Gastroesophageal sphincter (tissue), 4 donors: Measurements from ENCODE around the gene PNKP. TPM values are rescaled to one million over a fixed set of nuclear protein-coding genes. Genes with fewer than 3 reads are reported as not detected.

Experiments
- ATAC-seq: fragments of 150-250 bp; one replicate; pipeline ENCODE4 v1.9.1; 2016; ENCODE audit warnings: mild to moderate bottlenecking, moderate library complexity
- H3K27ac ChIP-seq, 4 donors: fragments of 200-600 bp; sonication (generic) in 3 of 4; 1 replicate in 3 of 4; 2 replicates in 1 of 4; pipeline ENCODE4 v1.5.1; 2016 to 2019
- H3K27me3 ChIP-seq: fragments of 200-600 bp; sonication (generic); one replicate; pipeline ENCODE4 v1.5.1; 2019
- H3K36me3 ChIP-seq, 2 donors: fragments of 200-600 bp; sonication (generic); one replicate each; pipeline ENCODE4 v1.5.1; 2019; ENCODE audit warnings: control low read depth in 1 of 2
- H3K4me1 ChIP-seq, 3 donors: fragments of 200-600 bp; sonication (generic); 1 replicate in 2 of 3; 2 replicates in 1 of 3; pipeline ENCODE4 v1.5.1; 2016 to 2019; ENCODE audit warnings: control low read depth in 2 of 3
- H3K4me3 ChIP-seq, 2 donors: fragments of 200-600 bp; sonication (generic); one replicate each; pipeline ENCODE4 v1.5.1; 2019; ENCODE audit warnings: mild to moderate bottlenecking in 1 of 2, moderate library complexity in 1 of 2
- H3K9me3 ChIP-seq, 3 donors: fragments of 200-600 bp; sonication (generic); one replicate each; pipeline ENCODE4 v1.5.1; 2017 to 2019; ENCODE audit warnings: control low read depth in 2 of 3
- EP300 ChIP-seq: sonication (generic); formaldehyde crosslinking; IDR thresholded peaks from one replicate; pipeline ENCODE4 v1.6.1; 2017; ENCODE audit warnings: antibody characterized with exemption, mild to moderate bottlenecking
- POLR2A ChIP-seq, 2 donors: fragments of 450-650 bp; IDR thresholded peaks; one replicate each; pipeline ENCODE4 v1.6.1; 2017; ENCODE audit warnings: antibody characterized with exemption in 2 of 2, mild to moderate bottlenecking in 2 of 2, moderate library complexity in 1 of 2
- POLR2AphosphoS5 ChIP-seq: sonication (generic); formaldehyde crosslinking; IDR thresholded peaks from one replicate; pipeline ENCODE4 v1.6.1; 2017; ENCODE audit warnings: antibody characterized with exemption
- WGBS, 2 donors: methylation state at CpG; one replicate each; pipeline ENCODE4 v1.1.5; 2018; ENCODE audit warnings: low coverage in 1 of 2; 5-methylcytosine and 5-hydroxymethylcytosine counted together
- total RNA-seq, 4 donors: library from RNA; depleted of rRNA; stranded (reverse); fragments of >200 nt; gene quantifications; one replicate each; pipeline ENCODE4 v1.1.0, GENCODE V29; 2016
- TF ChIP-seq, protein P1 (sequence below), 4 experiments: fragments of 200-600 bp in 2 of 4; fragments of 450-650 bp in 2 of 4; sonication (generic) in 1 of 4; IDR thresholded peaks; one replicate each; pipeline ENCODE4 v1.5.1; 2017 to 2019; ENCODE audit warnings: antibody characterized with exemption in 4 of 4, mild to moderate bottlenecking in 2 of 4, moderate library complexity in 2 of 4

PNKP gene
- total RNA-seq, 4 donors from 2014 or later: 12.5 to 64.3 (median 29.4) TPM

- Histone ChIP-seq H3K4me3 (no peak overlapping the region), H3K36me3 (no peaks in the 10 kb centered on the region), H3K27ac (no peak overlapping the region), H3K9me3 (no peaks in the 10 kb centered on the region), H3K4me1 (peaks cover 0 to 21% (median 11%) of the 10 kb centered on the region in 3 donors), H3K27me3 (no peaks in the 10 kb centered on the region)
- ATAC-seq: no peak
- 85 to 100% methylated on average over 5 to 7 of the region's 10 CpGs for WGBS, 2 donors
- TF ChIP-seq, protein P1, sequence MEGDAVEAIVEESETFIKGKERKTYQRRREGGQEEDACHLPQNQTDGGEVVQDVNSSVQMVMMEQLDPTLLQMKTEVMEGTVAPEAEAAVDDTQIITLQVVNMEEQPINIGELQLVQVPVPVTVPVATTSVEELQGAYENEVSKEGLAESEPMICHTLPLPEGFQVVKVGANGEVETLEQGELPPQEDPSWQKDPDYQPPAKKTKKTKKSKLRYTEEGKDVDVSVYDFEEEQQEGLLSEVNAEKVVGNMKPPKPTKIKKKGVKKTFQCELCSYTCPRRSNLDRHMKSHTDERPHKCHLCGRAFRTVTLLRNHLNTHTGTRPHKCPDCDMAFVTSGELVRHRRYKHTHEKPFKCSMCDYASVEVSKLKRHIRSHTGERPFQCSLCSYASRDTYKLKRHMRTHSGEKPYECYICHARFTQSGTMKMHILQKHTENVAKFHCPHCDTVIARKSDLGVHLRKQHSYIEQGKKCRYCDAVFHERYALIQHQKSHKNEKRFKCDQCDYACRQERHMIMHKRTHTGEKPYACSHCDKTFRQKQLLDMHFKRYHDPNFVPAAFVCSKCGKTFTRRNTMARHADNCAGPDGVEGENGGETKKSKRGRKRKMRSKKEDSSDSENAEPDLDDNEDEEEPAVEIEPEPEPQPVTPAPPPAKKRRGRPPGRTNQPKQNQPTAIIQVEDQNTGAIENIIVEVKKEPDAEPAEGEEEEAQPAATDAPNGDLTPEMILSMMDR (IDR thresholded peaks at IDR 0.05): no peak
- no peak for TF ChIP-seq EP300
- TF ChIP-seq POLR2AphosphoS5: no peak
- no peak for TF ChIP-seq POLR2A (IDR thresholded peaks at IDR 0.05)
Measured at GRCh38 chr19:49847731-49848696, 19.4 kb downstream of the PNKP start.

- Histone ChIP-seq H3K4me1 (peaks cover 0 to 7% (median 0%) of the 10 kb centered on the region in 3 donors), H3K36me3 (no peaks in the 10 kb centered on the region), H3K9me3 (no peaks in the 10 kb centered on the region), H3K27me3 (no peaks in the 10 kb centered on the region), H3K27ac (no peak overlapping the region), H3K4me3 (no peak overlapping the region)
- WGBS, 2 donors: 74 to 81% methylated on average over 2 to 5 of the region's 5 CpGs
- ATAC-seq: no peak
- TF ChIP-seq EP300: no peak
- TF ChIP-seq POLR2AphosphoS5: no peak
- TF ChIP-seq, protein P1 (IDR thresholded peaks at IDR 0.05): no peak
Measured at GRCh38 chr19:49846408-49846807, 21.0 kb downstream of the PNKP start.

DNA sequence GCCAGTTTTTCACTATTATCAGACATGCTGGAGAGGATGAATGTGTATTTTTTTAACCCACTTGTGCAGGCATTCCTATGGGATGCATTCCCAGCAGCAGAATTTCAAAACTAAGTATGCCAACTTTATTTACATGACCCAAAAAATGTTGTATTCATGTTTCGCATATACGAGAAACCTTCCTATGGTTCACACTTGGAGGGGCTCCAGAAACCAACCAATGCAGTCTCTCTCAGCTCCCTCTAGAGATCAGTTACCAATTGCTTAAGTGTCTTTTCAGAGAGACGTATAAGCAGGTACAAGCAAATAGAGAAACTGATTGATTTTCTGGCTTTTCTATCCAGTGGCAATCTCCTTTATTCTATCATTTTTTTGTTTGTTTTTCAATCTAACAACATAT is 22.0 kb downstream of the PNKP start:
- 60 to 62% methylated on average over 3 of the region's 3 CpGs for WGBS, 2 donors
- H3K4me3 ChIP-seq: no peak overlapping the region
- no peaks in the 10 kb centered on the region for H3K9me3 ChIP-seq
- H3K36me3 ChIP-seq: peaks cover 0 to 7% of the 10 kb centered on the region in 2 donors
- no peak overlapping the region for H3K27ac ChIP-seq
- H3K4me1 ChIP-seq: peaks cover 0 to 7% (median 0%) of the 10 kb centered on the region in 3 donors
- H3K27me3 ChIP-seq: no peaks in the 10 kb centered on the region
- no peak for TF ChIP-seq POLR2AphosphoS5
- TF ChIP-seq, protein P1 (IDR thresholded peaks at IDR 0.05): no peak
- TF ChIP-seq POLR2A (IDR thresholded peaks at IDR 0.05): no peak
- TF ChIP-seq EP300: no peak
- ATAC-seq: no peak

GRCh38 chr19:49844138-49845095 is 23.0 kb downstream of the PNKP start:
- Histone ChIP-seq H3K27me3 (no peaks in the 10 kb centered on the region), H3K4me1 (no peaks in the 10 kb centered on the region), H3K27ac (no peak overlapping the region), H3K36me3 (peaks cover 0 to 16% of the 10 kb centered on the region in 2 donors), H3K4me3 (no peak overlapping the region), H3K9me3 (no peaks in the 10 kb centered on the region)
- TF ChIP-seq EP300 (no peak), POLR2AphosphoS5 (no peak), POLR2A (IDR thresholded peaks at IDR 0.05) (no peak)
- TF ChIP-seq, protein P1 (IDR thresholded peaks at IDR 0.05): no peak
- no peak for ATAC-seq
- 81 to 85% methylated on average over 6 of the region's 18 CpGs for WGBS, 2 donors
